Measurements from ENCODE around the gene LPCAT3. TPM values are rescaled to one million over a fixed set of nuclear protein-coding genes. Genes with fewer than 3 reads are reported as not detected.

LPCAT3 gene
- total RNA-seq, 1 experiment from 2014 or later: 45.8 TPM

- Histone ChIP-seq H3K79me2 (ENCODE audit: insufficient read depth, low read length) (0 out of 2 replicates have a peak, but pooled peaks cover 3% of the 10 kb centered on the region), H2AFZ (ENCODE audit: low read depth, low read length, poor library complexity, severe bottlenecking) (no peak overlapping the region), H3K9me3 (ENCODE audit: control insufficient read depth in 1 of 2, insufficient read depth in 1 of 2, low read depth in 1 of 2, low read length in 2 of 2) (no peaks in the 10 kb centered on the region), H3K4me2 (ENCODE audit: low read length) (no peak overlapping the region), H3K27me3 (ENCODE audit: insufficient read depth, low read length) (no peaks in the 10 kb centered on the region), H3K4me3 (replicated peaks in 1 of 2; ENCODE audit: low read depth in 1 of 2, low read length in 2 of 2) (no peak overlapping the region), H3K27ac (ENCODE audit: low read depth, low read length) (no peak overlapping the region), H3K9me2 (ENCODE audit: insufficient read depth) (no peaks in the 10 kb centered on the region), H3K9ac (ENCODE audit: low read length) (no peak overlapping the region), H3K4me1 (ENCODE audit: control insufficient read depth in 1 of 2, insufficient read depth in 2 of 2, low read length in 2 of 2) (no peaks in the 10 kb centered on the region), H3K36me3 (ENCODE audit: control insufficient read depth in 1 of 2, insufficient read depth in 2 of 2, low read length in 2 of 2) (peaks cover 37 to 44% of the 10 kb centered on the region in 2 experiments; a peak in 3 of 4 replicates), H4K20me1 (ENCODE audit: insufficient read depth) (no peaks in the 10 kb centered on the region)
- TF ChIP-seq ZBTB33 (IDR thresholded peaks at IDR 0.05; ENCODE audit: extremely low read depth, insufficient replicate concordance, low read length): no peak
- TF ChIP-seq ATF3 (IDR thresholded peaks at IDR 0.05): no peak
- TF ChIP-seq REST (IDR thresholded peaks at IDR 0.05; ENCODE audit: low read depth): no peak
- no peak for TF ChIP-seq CEBPB (IDR thresholded peaks at IDR 0.05; ENCODE audit: low read depth)
- no peak for TF ChIP-seq EGR1 (IDR thresholded peaks at IDR 0.05; ENCODE audit: low read depth)
- no peak for TF ChIP-seq TCF7L2 (IDR thresholded peaks at IDR 0.05; ENCODE audit: borderline replicate concordance, extremely low read depth, insufficient read depth, insufficient read length)
- TF ChIP-seq ZNF274 (IDR thresholded peaks at IDR 0.05; ENCODE audit: low read depth, low read length): no peak
- TF ChIP-seq SP1 (IDR thresholded peaks at IDR 0.05; ENCODE audit: low read depth): no peak
- TF ChIP-seq SRF (IDR thresholded peaks at IDR 0.05; ENCODE audit: low read depth): no peak
- no peak for TF ChIP-seq MAX (IDR thresholded peaks at IDR 0.05)
- no peak for TF ChIP-seq CTCF (IDR thresholded peaks at IDR 0.05 in 2 of 3, conservative IDR thresholded peaks at IDR 0.05 in 1 of 3; ENCODE audit: borderline replicate concordance in 1 of 3, insufficient read depth in 1 of 3, low read depth in 2 of 3, low read length in 2 of 3)
- TF ChIP-seq EZH2phosphoT487 (IDR thresholded peaks at IDR 0.05; ENCODE audit: borderline replicate concordance): no peak
- no peak for TF ChIP-seq CBX3 (IDR thresholded peaks at IDR 0.05; ENCODE audit: low read depth)
- TF ChIP-seq POLR2A (IDR thresholded peaks at IDR 0.05; ENCODE audit: borderline replicate concordance, extremely low read depth, insufficient read depth, insufficient read length): no peak
- TF ChIP-seq POLR2AphosphoS5 (IDR thresholded peaks at IDR 0.05; ENCODE audit: low read depth, low read length): no peak
- DNase-seq (ENCODE audit: low read depth, low spot score) (no peak), ATAC-seq (no peak)
- intact Hi-C loops (cut with micrococcal nuclease): no loop called here
- ChIA-PET POLR2A (no interaction called here), RAD21 (ENCODE audit: low non-redundant PET in 1 of 2, low total read pairs in 2 of 2, uncharacterized antibody in 2 of 2, unreplicated experiment in 2 of 2) (no interaction called here), CTCF (no interaction called here)
- BruUV-seq (replicated peaks): no TSS peak
Measured at GRCh38 chr12:6981152-6982052, 36.9 kb downstream of the LPCAT3 start.

Measured in HCT116 (cell line).